BLaER1 treated with 17β-estradiol and CSF1 and Interleukin-3, amounts not matched to agents 10 nM and 100 nM (cell line): ENCODE measurements around the gene KAT2A.
A peak's percentile ranks its signal among the peaks of the same experiment; 100 is the strongest.

Experiments used
- H3K27ac ChIP-seq, 11 experiments: shearing (Covaris generic); formaldehyde crosslinking; 2 replicates each; pipeline ENCODE4 v1.8.1; 2022
- H3K27me3 ChIP-seq, 11 experiments: shearing (Covaris generic); formaldehyde crosslinking; 2 replicates each; pipeline ENCODE4 v1.8.1; 2022
- H3K36me3 ChIP-seq, 11 experiments: shearing (Covaris generic); formaldehyde crosslinking; 2 replicates each; pipeline ENCODE4 v1.8.1; 2022
- H3K4me1 ChIP-seq, 10 experiments: shearing (Covaris generic); formaldehyde crosslinking; 2 replicates each; pipeline ENCODE4 v1.8.1; 2022
- H3K4me2 ChIP-seq, 11 experiments: shearing (Covaris generic); formaldehyde crosslinking; 2 replicates each; pipeline ENCODE4 v1.8.1; 2022
- H3K4me3 ChIP-seq, 10 experiments: shearing (Covaris generic); formaldehyde crosslinking; 2 replicates each; pipeline ENCODE4 v1.8.1; 2022
- H3K9ac ChIP-seq, 11 experiments: shearing (Covaris generic); formaldehyde crosslinking; 2 replicates each; pipeline ENCODE4 v1.8.1; 2022
- H3K9me3 ChIP-seq, 11 experiments: shearing (Covaris generic); formaldehyde crosslinking; replicated peaks in 1 of 11; 2 replicates each; pipeline ENCODE4 v1.8.1; 2022
- H4K20me1 ChIP-seq, 11 experiments: shearing (Covaris generic); formaldehyde crosslinking; 2 replicates each; pipeline ENCODE4 v1.8.1; 2022
- Cebpa-rat ChIP-seq, 11 experiments: shearing (Covaris generic); IDR thresholded peaks; 2 replicates each; pipeline ENCODE4 v1.8.1; 2022

The KAT2A gene

GRCh38 chr17:42114118-42114517 is 7.0 kb downstream of the KAT2A start:
- no peak for TF ChIP-seq Cebpa-rat (IDR thresholded peaks at IDR 0.05)
- H4K20me1 ChIP-seq, result peaks cover 0 to 9% (median 0%) of the 10 kb centered on the region in 11 experiments; a peak in 4 of 22 replicates

GRCh38 chr17:42113293-42114069 is 7.7 kb downstream of the KAT2A start:
- peak overlapping the region in 3 of 10 experiments; percentile 6 to 46 (median 7); a peak in 2 of 20 replicates for H3K4me3 ChIP-seq
- peak overlapping the region; percentile 67 to 82 (median 76) for H3K9ac ChIP-seq
- H3K4me1 ChIP-seq, result peaks cover 25 to 44% (median 34%) of the 10 kb centered on the region in 10 experiments
- H3K36me3 ChIP-seq, result peaks cover 27 to 55% (median 37%) of the 10 kb centered on the region in 11 experiments
- no peak for TF ChIP-seq Cebpa-rat (IDR thresholded peaks at IDR 0.05)
- H3K4me2 ChIP-seq, result peak overlapping the region; percentile 62 to 95 (median 92)
- no peaks in the 10 kb centered on the region for H3K9me3 ChIP-seq
- H4K20me1 ChIP-seq, result peaks cover 0 to 9% (median 0%) of the 10 kb centered on the region in 11 experiments; a peak in 4 of 22 replicates
- no peaks in the 10 kb centered on the region for H3K27me3 ChIP-seq
- H3K27ac ChIP-seq, result peak overlapping the region; percentile 59 to 85 (median 76)

More at GRCh38 chr17:42114118-42114517, 7.0 kb downstream of the KAT2A start:
- peaks cover 25 to 49% (median 38%) of the 10 kb centered on the region in 10 experiments for H3K4me1 ChIP-seq
- no peak overlapping the region for H3K4me3 ChIP-seq
- H3K9ac ChIP-seq, result peak overlapping the region in 3 of 11 experiments; percentile 72 to 82 (median 76); a peak in 4 of 22 replicates
- H3K9me3 ChIP-seq, result no peaks in the 10 kb centered on the region
- H3K27ac ChIP-seq, result peak overlapping the region in 3 of 11 experiments; percentile 78 to 85 (median 80); a peak in 2 of 22 replicates
- H3K36me3 ChIP-seq, result peaks cover 27 to 61% (median 36%) of the 10 kb centered on the region in 11 experiments
- no peak overlapping the region for H3K4me2 ChIP-seq
- no peaks in the 10 kb centered on the region for H3K27me3 ChIP-seq

GRCh38 chr17:42112552-42113176 is 8.5 kb downstream of the KAT2A start, which contains the start of gene DHX58:
Gene DHX58 (minus strand): TSS chr17:42112714. CDS start chr17:42111892, 822 bp downstream.
- Histone ChIP-seq H3K4me2 (peak within 1 kb of the TSS; percentile 62 to 95 (median 92)), H3K9me3 (no peaks in the 10 kb centered on the region), H3K4me1 (peaks cover 31 to 48% (median 41%) of the 10 kb centered on the region in 10 experiments), H3K27me3 (no peaks in the 10 kb centered on the region), H3K36me3 (peaks cover 23 to 46% (median 35%) of the 10 kb centered on the region in 11 experiments), H3K4me3 (peak within 1 kb of the TSS; percentile 46 to 65 (median 50); a peak in 19 of 20 replicates), H4K20me1 (peaks cover 0 to 8% (median 0%) of the 10 kb centered on the region in 11 experiments; a peak in 4 of 22 replicates), H3K9ac (peak within 1 kb of the TSS; percentile 67 to 82 (median 76)), H3K27ac (peak within 1 kb of the TSS; percentile 60 to 85 (median 76))
- no peak for TF ChIP-seq Cebpa-rat (IDR thresholded peaks at IDR 0.05)

GRCh38 chr17:42111871-42112551 is 9.2 kb downstream of the KAT2A start:
- Histone ChIP-seq H3K36me3 (peaks cover 16 to 40% (median 29%) of the 10 kb centered on the region in 11 experiments; a peak in 20 of 22 replicates), H3K27me3 (no peaks in the 10 kb centered on the region), H4K20me1 (peaks cover 0 to 2% (median 0%) of the 10 kb centered on the region in 11 experiments; a peak in 4 of 22 replicates), H3K27ac (peak overlapping the region; percentile 60 to 85 (median 76); a peak in 21 of 22 replicates), H3K4me2 (peak overlapping the region; percentile 62 to 95 (median 92)), H3K4me3 (peak overlapping the region; percentile 46 to 65 (median 50); a peak in 19 of 20 replicates), H3K4me1 (peaks cover 34 to 49% (median 42%) of the 10 kb centered on the region in 10 experiments), H3K9ac (peak overlapping the region; percentile 67 to 82 (median 76)), H3K9me3 (no peaks in the 10 kb centered on the region)
- no peak for TF ChIP-seq Cebpa-rat (IDR thresholded peaks at IDR 0.05)

GRCh38 chr17:42111265-42111636 is 9.9 kb downstream of the KAT2A start:
- TF ChIP-seq Cebpa-rat (IDR thresholded peaks at IDR 0.05), result no peak
- Histone ChIP-seq H3K4me3 (peak overlapping the region in 2 of 10 experiments; percentile 47 to 50; a peak in 4 of 20 replicates), H3K9ac (peak overlapping the region in 6 of 11 experiments; percentile 76 to 82 (median 77); a peak in 8 of 22 replicates), H3K27me3 (no peaks in the 10 kb centered on the region), H3K27ac (peak overlapping the region in 6 of 11 experiments; percentile 75 to 85 (median 82); a peak in 11 of 22 replicates), H3K4me1 (peaks cover 38 to 55% (median 44%) of the 10 kb centered on the region in 10 experiments), H4K20me1 (no peaks in the 10 kb centered on the region; a peak in 1 of 22 replicates), H3K9me3 (no peaks in the 10 kb centered on the region), H3K36me3 (peaks cover 13 to 35% (median 25%) of the 10 kb centered on the region in 11 experiments; a peak in 19 of 22 replicates), H3K4me2 (peak overlapping the region; percentile 62 to 95 (median 92))

- H3K27ac ChIP-seq, result no peak overlapping the region
- peaks cover 10 to 28% (median 18%) of the 10 kb centered on the region in 11 experiments; a peak in 18 of 22 replicates for H3K36me3 ChIP-seq
- H3K9ac ChIP-seq, result no peak overlapping the region
- TF ChIP-seq Cebpa-rat (IDR thresholded peaks at IDR 0.05), result no peak
- H3K27me3 ChIP-seq, result no peaks in the 10 kb centered on the region
- H3K4me2 ChIP-seq, result peak overlapping the region in 9 of 11 experiments; percentile 82 to 95 (median 93); a peak in 13 of 22 replicates
- no peak overlapping the region for H3K4me3 ChIP-seq
- no peaks in the 10 kb centered on the region; a peak in 1 of 22 replicates for H4K20me1 ChIP-seq
- H3K9me3 ChIP-seq, result no peaks in the 10 kb centered on the region
- H3K4me1 ChIP-seq, result peaks cover 38 to 55% (median 44%) of the 10 kb centered on the region in 10 experiments
These were observed 10.6 kb downstream of the KAT2A start for GRCh38 chr17:42110301-42111264.

GRCh38 chr17:42109086-42109485 is 12.1 kb downstream of the KAT2A start:
- Histone ChIP-seq H3K4me3 (no peak overlapping the region), H4K20me1 (no peaks in the 10 kb centered on the region; a peak in 1 of 22 replicates), H3K27ac (no peak overlapping the region), H3K4me1 (peaks cover 38 to 55% (median 44%) of the 10 kb centered on the region in 10 experiments), H3K9ac (no peak overlapping the region), H3K27me3 (no peaks in the 10 kb centered on the region), H3K36me3 (peaks cover 0 to 22% (median 10%) of the 10 kb centered on the region in 11 experiments; a peak in 17 of 22 replicates), H3K4me2 (no peak overlapping the region), H3K9me3 (no peaks in the 10 kb centered on the region)
- no peak for TF ChIP-seq Cebpa-rat (IDR thresholded peaks at IDR 0.05)
